CD4-positive, alpha-beta T cell treated with Interleukin-17A for 1 hour (primary cell): Measurements from ENCODE around the gene PDF.
"Not testable (repeated sequence)": the region's sequence is repeated elsewhere in the genome, so short reads cannot be mapped to it uniquely, and the experiment has no call there.

Experiments
- DNase-seq: peaks from one replicate; pipeline ENCODE4 v3.0.0-alpha.2; 2020

Gene PDF

DNA sequence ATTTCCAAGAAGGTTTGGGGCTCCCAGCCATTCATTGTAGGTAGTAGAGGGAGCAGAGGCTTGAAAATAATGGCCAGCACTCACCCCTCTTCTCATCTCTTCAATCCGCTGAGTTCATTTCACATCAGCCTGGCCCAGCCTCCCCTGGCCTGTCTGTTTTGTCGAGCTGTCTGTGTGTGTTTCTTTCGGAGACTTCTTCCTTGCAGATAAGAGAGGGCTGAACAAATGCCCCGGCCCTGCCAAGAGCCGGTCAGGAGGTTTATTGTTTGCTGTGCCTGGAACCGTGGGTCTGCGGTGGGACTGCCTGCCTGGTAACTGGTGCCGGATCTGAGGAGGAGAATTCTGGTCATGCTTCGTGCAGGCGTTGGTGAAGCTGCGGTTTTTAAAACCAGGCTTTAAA is 15.9 kb downstream of the PDF start:
- DNase-seq, result no peak

DNA sequence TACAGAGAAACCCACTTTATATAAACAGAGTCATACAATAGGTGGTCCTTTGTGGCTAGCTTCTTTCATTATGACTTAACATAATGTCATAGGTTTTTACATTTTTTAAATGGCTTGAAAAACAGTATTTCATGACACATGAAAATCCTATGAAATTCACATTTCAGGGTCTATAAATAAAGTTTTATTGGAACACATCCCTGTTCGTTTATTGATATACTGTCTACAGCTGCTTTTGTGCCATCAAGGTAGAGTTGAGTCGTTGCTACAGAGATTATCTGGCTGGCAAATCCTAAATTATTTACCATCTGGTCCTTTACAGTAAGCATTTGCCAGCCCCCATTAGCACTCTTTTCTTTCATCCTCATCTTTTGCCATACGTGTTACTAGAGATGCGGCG is 16.9 kb downstream of the PDF start:
- no peak for DNase-seq

- peak; percentile 40 for DNase-seq
Measured at GRCh38 chr16:69311533-69312387, 18.6 kb downstream of the PDF start.

GRCh38 chr16:69310653-69311532 is 19.5 kb downstream of the PDF start, which contains the start of gene VPS4A:
Gene VPS4A, plus strand, starts transcription at chr16:69311350. Its CDS starts 162 bp downstream, at chr16:69311512.
- peak; percentile 98 for DNase-seq

- no peak for DNase-seq
Measured at GRCh38 chr16:69309316-69309715, 21.1 kb downstream of the PDF start.

DNA sequence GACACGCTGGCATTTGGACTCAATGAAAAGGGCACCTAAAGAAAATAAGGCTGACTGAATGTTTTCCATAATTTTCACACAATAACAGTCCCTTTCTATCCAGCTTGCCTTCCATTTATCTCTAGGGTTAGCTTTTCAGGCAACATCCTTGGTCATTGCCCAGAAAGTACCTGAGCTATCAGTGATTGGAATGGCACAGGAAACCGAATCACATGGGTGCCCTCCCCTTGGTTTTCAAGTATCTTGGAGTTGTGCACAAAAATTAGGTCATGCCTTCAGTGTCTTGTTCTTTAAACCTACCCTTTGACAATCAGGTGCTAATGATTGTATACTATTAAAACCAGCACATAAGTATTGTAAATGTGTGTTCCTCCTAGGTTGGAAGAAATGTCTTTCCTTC is 22.5 kb downstream of the PDF start:
- DNase-seq, result no peak

GRCh38 chr16:69307091-69307490 is 23.3 kb downstream of the PDF start:
- no peak for DNase-seq

- DNase-seq, result no peak
Measured at GRCh38 chr16:69306031-69306430, 24.4 kb downstream of the PDF start.

DNA sequence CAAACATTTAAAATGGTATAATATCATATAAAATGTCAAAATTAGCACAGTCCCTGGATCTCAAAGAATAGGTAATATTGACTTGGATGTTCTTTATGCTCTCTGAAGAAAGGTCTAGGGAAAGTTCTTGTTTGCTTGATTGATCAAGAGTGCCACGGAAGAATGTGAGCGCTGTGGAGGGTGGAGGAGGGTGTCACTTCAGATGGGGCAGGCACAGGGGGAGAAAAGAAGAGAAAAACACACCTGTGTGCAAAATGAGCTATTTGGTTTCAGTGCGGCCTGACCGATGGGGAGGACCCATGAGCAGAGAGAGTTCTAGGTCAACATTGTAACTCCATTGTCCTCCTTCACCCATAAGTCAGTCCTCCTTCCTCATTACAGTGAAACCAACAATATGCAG is 28.1 kb downstream of the PDF start:
- no peak for DNase-seq

DNA sequence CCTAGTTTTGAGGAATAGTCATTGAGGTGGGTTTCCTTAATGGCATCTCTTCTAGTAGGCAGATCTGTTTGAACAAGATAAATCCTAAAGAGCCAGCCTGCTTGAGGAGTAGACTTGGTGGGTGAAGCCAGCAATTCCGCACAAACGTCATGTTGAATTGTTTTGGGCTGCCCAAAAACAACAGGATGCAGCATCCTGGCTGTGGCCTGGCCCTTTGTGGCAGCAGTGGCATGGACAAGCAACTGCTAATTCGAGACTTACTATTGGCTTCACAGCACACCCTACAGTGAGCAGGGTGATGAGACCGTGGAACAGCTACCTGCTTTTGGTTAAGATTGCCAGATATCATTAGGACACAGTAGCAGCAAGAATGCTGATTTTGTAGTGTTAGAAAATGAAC is 28.5 kb downstream of the PDF start:
- DNase-seq, result no peak

GRCh38 chr16:69301187-69301586 is 29.2 kb downstream of the PDF start:
- no peak for DNase-seq

- DNase-seq, result no peak
Measured at GRCh38 chr16:69298261-69298660, 32.1 kb downstream of the PDF start.

DNA sequence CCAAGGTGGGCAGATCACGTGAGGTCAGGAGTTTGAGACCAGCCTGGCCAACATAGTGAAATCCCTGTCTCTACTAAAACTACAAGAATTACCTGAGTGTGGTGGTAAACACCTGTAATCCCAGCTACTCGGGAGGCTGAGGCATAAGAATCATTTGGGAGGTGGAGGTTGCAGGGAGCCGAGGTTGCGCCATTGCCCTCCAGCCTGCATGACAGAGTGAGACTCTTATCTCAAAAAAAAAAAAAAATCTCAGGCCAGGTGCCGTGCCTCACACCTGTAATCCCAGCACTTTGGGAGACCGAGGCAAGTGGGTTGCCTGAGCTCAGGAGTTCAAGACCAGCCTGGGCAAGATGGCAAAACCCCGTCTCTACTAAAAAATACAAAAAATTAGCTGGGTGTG is 33.6 kb downstream of the PDF start:
- not testable (repeated sequence) for DNase-seq

- no peak for DNase-seq
Measured at GRCh38 chr16:69294051-69294450, 36.3 kb downstream of the PDF start.

GRCh38 chr16:69293401-69293800 is 37.0 kb downstream of the PDF start:
- no peak for DNase-seq

DNA sequence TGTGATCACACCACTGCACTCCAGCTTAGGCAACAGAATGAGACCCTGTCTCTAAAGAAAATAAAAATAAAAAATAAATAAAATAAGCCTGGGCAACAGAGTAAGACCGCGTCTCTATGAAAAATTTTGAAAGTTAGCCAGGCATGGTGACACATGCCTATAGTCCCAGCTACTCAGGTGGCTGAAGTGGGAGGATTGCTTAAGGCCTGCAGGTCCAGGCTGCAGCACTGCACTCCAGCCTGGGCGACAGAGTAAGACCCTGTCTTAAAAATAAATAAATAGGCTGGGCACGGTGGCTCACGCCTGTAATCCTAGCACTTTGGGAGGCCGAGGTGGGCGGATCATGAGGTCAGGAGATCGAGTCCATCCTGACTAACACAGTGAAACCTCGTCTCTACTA is 38.7 kb downstream of the PDF start:
- not testable (repeated sequence) for DNase-seq

- peak; percentile 75 for DNase-seq
Measured at GRCh38 chr16:69286941-69287713, 43.3 kb downstream of the PDF start.

DNA sequence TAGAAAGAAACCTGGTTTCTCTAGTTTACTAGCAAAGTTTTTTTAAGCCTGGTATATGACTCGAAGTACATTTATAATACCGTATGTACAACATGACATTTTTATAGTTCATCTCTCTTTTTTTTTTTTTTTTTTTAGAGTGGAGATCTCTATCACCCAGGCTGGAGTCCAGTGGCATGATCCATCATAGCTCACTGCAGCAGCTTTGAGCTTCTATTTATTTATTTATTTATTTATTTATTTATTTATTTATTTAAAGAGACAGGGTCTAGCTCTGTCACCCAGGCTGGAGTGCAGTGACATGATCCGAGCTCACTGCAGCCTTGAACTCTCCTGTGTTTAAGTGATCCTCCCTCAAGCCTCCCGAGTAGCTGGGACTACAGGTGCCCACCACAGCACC is 45.1 kb downstream of the PDF start:
- no peak for DNase-seq

GRCh38 chr16:69283851-69284250 is 46.5 kb downstream of the PDF start:
- no peak for DNase-seq

GRCh38 chr16:69277413-69277812 is 53.0 kb downstream of the PDF start:
- no peak for DNase-seq
